Measurements from ENCODE around the gene FBLN1.

DNA sequence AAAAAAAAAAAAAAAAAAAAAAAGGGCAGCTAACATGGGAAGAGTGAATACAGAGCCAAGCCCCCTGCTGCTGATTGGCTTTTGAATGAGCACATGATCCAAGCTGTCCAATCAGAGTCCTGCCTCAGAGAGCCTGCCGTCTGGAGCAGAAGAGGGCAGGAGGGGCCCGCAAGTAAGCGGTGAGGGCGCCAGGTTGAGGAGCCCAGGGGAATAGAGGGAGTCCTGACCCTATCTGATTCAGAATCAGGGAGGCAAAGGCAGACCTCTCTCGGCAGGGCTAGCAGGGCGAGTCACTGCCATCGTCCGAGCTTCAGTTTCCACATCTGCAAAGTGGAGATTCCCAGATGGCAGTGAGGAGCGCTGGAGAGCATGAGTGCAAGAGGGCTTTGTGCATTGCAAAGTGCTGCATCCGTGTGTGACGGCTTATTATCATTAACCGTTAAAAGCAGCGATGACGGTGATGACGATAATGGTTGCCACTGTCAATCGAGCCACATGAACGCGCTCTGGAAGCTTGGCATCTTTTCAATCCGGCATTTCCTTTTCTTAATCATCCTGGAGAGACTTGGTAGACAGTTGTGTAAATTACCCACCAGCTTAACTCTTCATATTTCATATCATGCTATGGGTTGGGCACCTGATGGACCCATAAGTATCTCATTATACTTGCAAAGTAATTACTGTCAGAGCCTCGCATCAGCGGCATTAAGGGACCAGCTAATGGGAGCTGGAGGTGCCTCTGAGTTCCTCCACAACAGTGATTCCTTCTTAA is 100.3 kb downstream of the FBLN1 start:
- TF ChIP-seq, protein P1, sequence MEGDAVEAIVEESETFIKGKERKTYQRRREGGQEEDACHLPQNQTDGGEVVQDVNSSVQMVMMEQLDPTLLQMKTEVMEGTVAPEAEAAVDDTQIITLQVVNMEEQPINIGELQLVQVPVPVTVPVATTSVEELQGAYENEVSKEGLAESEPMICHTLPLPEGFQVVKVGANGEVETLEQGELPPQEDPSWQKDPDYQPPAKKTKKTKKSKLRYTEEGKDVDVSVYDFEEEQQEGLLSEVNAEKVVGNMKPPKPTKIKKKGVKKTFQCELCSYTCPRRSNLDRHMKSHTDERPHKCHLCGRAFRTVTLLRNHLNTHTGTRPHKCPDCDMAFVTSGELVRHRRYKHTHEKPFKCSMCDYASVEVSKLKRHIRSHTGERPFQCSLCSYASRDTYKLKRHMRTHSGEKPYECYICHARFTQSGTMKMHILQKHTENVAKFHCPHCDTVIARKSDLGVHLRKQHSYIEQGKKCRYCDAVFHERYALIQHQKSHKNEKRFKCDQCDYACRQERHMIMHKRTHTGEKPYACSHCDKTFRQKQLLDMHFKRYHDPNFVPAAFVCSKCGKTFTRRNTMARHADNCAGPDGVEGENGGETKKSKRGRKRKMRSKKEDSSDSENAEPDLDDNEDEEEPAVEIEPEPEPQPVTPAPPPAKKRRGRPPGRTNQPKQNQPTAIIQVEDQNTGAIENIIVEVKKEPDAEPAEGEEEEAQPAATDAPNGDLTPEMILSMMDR (IDR thresholded peaks at IDR 0.05): no peak
- TF ChIP-seq TAF1 (IDR thresholded peaks at IDR 0.05; ENCODE audit: borderline replicate concordance, low read depth, low read length): no peak
- no peak for TF ChIP-seq TEAD4 (IDR thresholded peaks at IDR 0.05; ENCODE audit: borderline replicate concordance, insufficient read depth)
- no peak for TF ChIP-seq NFIC (IDR thresholded peaks at IDR 0.05; ENCODE audit: borderline replicate concordance)
- TF ChIP-seq EP300 (IDR thresholded peaks at IDR 0.05; ENCODE audit: borderline replicate concordance in 1 of 2, low read depth in 1 of 2, low read length in 1 of 2): no peak
- TF ChIP-seq RCOR1 (IDR thresholded peaks at IDR 0.05; ENCODE audit: low read length): no peak
- no peak for TF ChIP-seq RXRA (IDR thresholded peaks at IDR 0.05; ENCODE audit: borderline replicate concordance, low read depth)
- 0 out of 2 replicates have a peak, but pooled peaks have one; percentile 12 for TF ChIP-seq POLR2AphosphoS5 (IDR thresholded peaks at IDR 0.05; ENCODE audit: low read depth, low read length)
